GM12872 (cell line): Measurements from ENCODE around the gene SFRP5.

Source experiments
- TF ChIP-seq, protein P1 (sequence below): IDR thresholded peaks from 3 replicates; pipeline ENCODE4 v1.5.1; 2011; ENCODE audit warnings: low read depth, mild to moderate bottlenecking, low read length, moderate library complexity; ENCODE audit not compliant: insufficient read depth

Gene SFRP5

DNA sequence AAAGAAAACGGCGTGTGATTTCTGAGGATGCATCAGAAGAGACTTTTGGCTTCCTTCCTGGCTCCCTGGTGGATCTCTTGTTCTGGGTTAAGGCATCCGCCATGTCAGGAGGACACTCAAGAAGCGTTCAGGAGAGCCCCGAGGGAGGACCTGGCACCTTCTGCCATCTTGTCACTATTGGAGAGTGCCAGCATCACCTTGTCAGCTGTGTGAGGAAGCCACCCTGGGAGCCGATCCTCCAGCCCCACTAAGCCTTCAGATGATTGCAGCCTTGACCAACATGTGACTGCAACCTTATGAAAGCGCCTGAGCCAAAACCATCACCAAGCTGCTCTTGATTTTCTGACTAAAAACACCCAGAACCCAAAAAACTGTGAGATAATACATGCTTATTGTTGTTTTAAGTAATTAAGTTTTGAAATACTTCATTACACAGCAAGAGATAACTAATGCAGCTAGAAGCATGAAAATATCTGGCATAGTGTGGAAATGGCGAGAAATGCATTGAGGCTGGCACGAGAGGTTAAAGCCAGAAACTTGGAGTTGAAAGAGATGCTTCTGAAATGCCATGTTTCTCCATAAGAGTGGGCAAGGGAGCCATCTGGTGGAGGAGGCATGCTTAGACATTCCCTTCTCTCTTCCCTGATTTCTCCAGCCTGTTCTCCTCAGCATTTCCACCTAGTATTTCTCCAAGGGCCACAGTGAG lies 40.3 kb downstream of the SFRP5 start:
- TF ChIP-seq, protein P1, sequence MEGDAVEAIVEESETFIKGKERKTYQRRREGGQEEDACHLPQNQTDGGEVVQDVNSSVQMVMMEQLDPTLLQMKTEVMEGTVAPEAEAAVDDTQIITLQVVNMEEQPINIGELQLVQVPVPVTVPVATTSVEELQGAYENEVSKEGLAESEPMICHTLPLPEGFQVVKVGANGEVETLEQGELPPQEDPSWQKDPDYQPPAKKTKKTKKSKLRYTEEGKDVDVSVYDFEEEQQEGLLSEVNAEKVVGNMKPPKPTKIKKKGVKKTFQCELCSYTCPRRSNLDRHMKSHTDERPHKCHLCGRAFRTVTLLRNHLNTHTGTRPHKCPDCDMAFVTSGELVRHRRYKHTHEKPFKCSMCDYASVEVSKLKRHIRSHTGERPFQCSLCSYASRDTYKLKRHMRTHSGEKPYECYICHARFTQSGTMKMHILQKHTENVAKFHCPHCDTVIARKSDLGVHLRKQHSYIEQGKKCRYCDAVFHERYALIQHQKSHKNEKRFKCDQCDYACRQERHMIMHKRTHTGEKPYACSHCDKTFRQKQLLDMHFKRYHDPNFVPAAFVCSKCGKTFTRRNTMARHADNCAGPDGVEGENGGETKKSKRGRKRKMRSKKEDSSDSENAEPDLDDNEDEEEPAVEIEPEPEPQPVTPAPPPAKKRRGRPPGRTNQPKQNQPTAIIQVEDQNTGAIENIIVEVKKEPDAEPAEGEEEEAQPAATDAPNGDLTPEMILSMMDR: peak; percentile 88

DNA sequence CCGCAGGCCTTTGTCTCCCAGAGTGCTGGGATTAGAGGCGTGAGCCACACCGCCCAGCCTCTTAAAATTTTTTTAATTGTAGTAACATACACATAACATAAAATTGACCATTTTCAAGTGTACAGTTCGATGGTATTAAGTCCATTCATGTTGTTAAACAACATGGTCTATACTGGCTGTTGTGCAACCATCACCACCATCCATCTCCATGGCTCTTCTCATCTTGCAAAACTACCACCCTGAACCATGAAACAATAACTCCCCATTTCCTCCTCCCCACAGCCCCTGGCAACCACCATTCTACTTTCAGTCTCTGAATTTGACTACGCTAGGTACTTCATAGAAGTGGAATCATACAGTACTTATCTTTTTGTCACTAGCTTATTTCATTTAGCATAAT lies 42.8 kb downstream of the SFRP5 start:
- TF ChIP-seq, protein P1: no peak

DNA sequence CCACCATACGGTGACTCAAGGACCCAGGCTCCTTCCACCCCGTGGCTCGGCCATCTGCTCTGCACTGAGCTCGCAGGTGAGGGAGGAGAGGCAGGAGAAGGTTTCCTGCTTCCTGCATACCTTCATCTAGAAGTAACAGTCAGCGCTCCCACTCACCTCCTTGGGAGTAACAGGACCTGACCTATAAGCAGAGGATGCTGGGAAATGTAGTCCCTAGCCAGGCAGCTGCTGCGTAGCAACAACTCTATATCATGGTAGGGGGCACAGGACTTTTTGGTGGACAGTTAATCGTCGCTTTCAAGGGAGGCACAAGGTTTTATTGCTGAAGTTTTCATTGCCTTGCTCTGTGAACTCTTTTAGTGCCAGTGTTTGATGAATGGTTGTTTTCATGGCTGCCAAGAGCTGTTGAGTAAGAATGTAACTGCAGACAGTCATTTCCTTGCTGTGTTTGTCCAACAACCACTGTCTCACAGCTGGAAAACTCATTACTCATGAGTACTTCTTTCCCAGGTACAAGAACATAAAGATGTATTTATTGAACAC lies 45.1 kb downstream of the SFRP5 start:
- TF ChIP-seq, protein P1: no peak

DNA sequence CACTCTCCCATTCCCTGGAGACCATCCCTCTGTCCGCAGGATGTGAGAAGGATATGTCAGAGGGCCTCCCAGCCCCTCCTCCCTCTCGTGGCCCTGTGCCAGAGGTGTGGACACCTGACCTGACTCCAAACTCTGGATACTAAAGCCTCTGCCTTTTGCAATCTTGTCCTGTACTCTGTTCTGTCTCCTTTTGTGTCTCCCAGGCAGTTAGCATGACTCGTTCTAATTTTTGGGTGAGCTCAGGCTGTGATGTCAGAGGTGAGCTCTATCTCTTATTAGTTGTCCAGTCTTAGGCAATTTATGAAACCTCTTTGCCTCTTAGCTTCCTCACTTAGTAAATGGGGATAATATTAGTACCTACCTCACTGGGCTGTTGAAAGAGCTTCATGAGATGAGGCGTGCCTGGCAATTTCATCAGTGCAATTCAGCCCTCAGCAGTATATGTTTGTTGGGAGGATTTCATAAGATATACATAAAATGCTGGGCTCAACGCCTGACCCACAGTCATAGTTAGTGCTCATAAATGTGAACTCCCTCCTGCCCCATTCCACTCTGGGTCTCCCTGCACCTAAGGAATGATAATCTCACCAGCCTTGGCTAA lies 47.4 kb downstream of the SFRP5 start:
- TF ChIP-seq, protein P1: no peak

DNA sequence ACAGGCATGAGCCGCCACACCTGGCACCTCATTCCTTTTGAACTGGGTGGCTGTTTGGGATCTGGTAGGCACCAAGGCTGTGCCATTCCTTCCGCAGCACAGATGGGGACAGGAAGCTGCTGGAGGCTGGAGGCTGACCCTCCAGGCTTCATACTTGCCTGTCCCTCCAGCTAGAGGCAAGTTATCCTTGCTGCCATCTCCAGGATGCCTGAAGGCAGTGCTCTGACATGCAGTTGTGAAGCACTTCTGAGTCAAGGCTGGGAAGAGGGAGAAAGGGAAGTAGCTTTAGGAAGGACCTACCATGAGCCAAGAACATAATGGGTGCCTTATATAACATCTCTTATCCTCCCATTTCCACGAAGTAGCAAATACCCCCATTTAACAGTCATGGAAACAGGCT lies 48.8 kb downstream of the SFRP5 start:
- TF ChIP-seq, protein P1: no peak

DNA sequence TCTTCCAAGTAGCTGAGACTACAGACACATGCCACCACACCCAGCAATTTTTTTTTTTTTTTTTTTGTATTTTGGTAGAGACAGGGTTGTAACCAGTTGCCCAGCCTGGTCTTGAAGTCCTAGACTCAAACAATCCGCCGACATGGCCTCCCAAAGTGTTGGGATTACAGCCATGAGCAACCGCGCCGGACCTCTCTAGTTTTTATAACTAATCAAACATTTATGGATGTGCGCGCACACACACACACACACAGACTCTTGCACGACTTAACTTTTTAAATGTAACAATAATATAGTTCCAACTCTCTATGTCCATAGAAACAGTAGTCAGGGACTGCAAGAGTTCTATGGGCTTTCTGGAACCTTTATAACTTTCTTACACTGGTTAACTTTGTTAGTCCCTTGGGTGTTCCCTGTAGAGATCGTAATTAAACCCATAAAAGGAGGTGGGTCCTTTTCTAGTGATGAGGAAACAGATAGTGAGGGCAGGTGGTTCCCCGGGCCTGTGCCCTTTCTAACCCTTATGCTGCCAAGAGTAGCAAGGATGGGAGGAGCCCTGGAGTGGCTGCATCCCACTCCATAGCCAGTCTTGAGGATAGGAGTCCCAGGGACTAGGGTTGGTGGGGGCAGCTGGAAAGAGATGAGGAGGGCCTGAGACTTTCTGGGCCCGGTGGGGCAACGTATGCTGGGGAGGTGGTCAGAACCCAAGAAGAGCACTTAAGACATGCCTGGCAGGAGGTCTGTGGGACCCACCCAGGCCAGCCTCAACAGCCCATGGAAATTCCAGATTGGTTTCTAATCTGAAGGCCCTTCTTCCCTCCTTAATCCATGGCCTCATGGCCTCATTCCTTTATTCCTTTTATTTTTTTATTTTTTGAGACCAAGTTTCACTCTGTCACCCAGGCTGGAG lies 49.7 kb downstream of the SFRP5 start:
- TF ChIP-seq, protein P1: no peak

DNA sequence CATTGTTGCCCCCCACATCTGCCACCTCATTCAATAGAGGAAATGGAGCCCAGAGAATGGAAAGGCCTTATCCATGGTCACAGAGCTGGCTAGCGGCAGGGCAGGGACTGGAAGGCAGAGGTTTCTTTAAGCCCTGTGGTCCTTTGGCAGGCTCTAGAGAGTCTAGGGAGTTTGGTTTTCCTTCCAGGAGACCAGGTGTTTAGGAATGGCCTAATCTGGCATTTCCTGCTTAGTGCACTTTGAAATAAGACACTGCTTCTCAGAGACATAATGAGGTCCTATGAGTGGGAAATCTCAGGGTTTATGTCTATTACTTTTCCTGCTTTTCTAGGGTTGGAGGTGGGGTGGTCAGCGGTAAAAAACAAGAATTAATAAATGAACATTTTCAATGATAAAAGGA lies 52.2 kb downstream of the SFRP5 start:
- TF ChIP-seq, protein P1: no peak
